ENCODE results near the gene PPP1CC.

- TF ChIP-seq CTCF (IDR thresholded peaks at IDR 0.05; ENCODE audit: poor library complexity, severe bottlenecking) (no peak), TAF1 (IDR thresholded peaks at IDR 0.05; ENCODE audit: low read depth) (no peak), REST (IDR thresholded peaks at IDR 0.05; ENCODE audit: borderline replicate concordance) (no peak), EP300 (conservative IDR thresholded peaks at IDR 0.05; ENCODE audit: poor library complexity, severe bottlenecking) (no peak), EZH2 (IDR thresholded peaks at IDR 0.05; ENCODE audit: borderline replicate concordance, insufficient read depth, low read length, poor library complexity, severe bottlenecking) (no peak)
Measured at GRCh38 chr12:110743571-110744093, 941 bp upstream of the PPP1CC start.

Measured in neural cell (in vitro differentiated cells).